Embryonic facial prominence (tissue), 1 donor: Measurements from ENCODE around the gene MAP1LC3B.
"Not testable (repeated sequence)": the region's sequence is repeated elsewhere in the genome, so short reads cannot be mapped to it uniquely, and the experiment has no call there.

Experiments
- DNase-seq: peaks from one replicate; pipeline ENCODE4 v3.0.0-alpha.2; 2016; ENCODE audit errors: extremely low spot score

The MAP1LC3B gene

DNA sequence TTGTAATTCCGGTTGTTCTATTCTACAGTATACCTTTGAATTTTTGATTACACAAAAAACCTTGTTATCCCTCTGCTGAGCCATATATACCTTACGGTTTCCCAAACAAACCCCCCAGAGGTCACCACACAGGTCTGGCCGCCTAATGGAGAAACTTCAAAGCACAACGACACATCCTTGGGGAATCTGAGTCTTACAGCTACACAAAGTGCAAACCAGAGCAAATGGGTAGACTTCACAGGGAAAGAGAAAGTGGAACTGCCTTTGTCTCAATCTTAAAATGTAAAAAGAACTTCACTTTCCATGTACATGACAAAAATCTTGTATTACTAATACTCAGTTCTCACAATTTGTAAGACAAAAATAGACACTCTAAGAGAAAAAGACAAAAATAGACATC, 11.3 kb upstream of the MAP1LC3B start:
- no peak for DNase-seq

DNA sequence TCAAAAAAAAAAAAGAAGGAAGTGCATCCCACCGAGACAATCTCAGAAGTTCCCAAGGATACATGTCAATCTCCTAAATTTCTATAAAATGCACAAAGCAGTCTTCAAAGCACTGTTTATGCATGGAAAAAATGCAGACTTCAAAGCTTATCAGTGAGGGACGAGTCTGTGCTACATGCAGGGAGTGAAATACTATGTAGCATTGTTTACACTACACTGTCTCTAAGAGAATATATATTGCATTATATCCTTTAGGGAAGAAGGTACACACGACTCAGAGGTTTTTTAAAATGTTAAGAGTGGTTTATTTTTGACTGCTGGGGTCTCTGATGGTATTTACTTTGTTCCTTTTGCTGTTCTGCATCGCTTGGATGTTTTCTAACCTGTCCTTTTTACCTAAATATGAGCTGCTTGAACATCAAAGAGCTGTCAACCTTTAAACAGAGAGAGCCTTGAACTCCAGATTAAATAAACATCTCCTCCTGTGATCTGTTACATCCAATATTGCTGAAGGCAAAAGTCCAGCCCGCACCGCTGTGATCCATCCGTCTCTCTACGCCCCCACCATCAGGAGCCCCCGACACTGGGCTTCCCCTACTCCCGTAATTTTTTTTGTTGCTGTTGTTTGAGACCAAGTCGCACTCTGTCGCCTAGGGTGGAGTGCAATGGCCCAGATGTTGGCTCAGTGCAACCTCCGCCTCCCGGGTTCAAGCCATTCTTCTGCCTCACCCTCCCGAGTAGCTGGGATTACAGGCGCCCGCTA, 9.9 kb upstream of the MAP1LC3B start:
- no peak for DNase-seq

DNA sequence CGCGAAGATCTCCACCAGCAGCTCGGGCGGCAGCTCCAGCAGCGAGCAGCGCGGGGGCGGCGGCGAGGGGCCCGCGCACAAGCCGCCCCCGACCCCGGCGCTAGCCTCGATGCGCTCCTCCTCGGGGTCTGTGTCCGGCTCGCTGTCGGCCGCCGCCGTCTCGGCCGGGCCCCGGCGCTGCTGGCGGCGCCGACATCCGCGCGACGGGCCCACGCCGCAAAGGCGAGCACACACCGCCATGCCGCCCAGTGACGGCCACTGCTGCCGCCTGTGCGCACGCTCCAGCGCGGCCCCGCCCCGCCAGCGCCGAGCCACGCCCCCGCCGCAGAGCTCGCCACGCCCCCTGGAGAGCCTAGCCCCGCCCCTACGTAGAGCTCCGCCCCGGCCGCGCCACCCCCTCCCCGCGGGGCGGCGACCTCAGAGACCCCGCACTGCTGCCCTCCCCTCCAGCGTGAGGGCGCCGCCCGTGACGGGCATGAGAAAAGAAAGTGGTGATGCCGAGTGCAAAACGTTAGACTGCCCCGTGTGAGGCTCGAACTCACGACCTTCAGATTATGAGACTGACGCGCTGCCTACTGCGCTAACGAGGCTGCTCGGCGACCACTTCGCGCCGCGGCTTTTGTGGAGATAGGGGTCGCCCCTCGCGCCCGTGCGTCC, 8.5 kb upstream of the MAP1LC3B start, which contains the start of gene FBXO31:
Gene FBXO31 (minus strand): TSS at position 272 of the 657 bp plus-strand sequence. CDS start 32 bp downstream, at position 240.
- peak; percentile 83 for DNase-seq

DNA sequence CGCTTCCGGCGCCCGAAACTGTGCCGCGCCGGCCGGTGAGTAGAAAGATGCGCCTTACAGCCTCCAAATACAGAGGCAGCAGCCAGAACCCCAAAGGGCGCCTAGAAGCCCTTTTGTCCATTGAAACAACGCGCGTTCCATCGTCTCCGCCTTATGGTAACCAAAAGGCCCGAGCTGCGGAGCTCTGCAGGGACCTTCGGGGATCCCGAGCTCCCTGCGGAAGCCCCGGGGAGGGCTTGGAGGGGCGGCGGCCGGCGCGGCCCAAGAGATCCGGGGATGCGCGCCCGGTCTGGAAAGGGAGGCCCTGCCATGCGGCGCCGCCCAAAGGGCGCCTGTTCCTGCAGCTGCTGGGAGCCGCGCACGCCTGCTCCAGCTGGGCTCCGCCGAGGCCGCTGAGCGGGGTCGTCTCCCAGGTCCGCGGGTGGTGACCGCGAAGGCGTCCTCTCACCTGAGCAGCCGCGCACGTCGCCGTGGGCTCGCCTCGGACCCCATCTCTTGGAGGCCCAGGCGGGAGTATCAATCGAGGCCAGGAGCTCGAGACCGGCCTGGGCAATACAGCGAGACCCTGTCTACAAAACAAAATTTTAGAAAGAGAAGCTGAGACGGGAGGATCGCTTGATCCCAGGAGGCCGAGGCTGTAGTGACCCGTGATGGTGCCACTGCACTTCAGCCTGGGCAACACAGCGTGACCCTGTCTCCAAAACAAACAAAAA, 7.8 kb upstream of the MAP1LC3B start:
- no peak for DNase-seq

DNA sequence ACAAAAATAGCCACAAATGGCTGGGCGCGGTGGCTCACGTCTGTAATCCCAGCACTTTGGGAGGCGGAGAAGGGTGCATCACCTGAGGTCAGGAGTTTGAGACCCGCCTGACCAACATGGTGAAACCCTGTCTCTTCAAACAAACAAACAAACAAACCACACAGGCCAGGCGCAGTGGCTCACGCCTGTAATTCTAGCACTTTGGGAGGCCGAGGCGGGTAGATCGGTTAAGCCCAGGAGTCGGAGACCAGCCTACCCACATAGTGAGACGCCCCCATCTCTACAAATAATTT, 7.3 kb upstream of the MAP1LC3B start:
- DNase-seq: not testable (repeated sequence)

DNA sequence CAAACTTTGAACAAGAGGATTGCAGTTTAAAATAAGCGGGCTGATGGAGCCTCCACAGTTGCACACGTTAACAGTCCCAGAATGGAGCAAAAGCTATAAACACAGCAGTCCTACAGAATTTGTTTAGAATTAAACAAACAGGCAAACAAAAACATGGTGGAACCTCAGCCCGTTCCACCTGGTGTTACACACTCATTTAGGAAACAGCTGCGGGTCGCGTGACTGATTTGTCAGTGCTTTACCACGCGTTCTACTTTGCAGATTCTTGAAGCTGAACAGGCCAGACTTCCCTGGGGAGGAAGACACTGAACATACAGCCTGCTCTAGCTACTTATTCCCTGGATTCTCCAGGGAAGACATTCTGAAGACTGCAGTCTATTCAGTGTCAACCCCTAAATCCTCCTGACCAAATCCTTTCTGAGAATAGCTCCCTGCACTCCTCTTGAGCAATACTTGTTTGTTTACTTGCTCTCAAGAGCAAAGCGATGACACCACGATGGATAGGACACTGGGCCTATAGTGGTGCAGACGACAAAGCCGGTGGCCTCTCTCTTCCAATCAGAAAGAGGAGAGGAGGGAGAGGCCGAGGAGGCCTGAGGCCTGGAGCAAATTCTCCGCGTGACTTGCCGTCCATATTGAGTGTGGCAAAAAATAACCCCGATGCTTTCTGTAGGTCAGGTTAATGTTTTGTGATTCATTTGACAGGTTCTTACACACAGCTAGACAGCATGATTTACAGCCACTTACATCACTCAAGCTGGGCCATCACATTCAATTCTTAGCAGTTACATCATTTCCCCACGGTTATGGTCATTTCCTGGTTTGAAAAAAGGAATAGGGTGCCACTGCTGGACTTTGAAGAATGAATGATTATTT, 4.0 kb upstream of the MAP1LC3B start:
- DNase-seq: peak; percentile 86

DNA sequence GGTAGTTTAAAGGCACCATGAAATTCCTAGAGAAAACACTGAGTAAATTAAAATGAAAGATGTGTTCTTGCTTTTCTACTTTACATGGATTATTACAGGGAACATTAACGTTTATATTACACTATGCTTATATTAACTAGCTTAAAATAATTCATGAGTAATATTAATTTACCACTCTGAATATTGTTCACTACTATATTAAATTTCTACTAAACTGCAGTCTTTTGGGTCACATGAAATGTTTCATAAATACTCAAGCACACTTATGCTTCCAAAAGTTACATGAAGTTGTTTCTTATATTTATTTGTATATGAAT, 3.4 kb upstream of the MAP1LC3B start:
- DNase-seq: no peak

DNA sequence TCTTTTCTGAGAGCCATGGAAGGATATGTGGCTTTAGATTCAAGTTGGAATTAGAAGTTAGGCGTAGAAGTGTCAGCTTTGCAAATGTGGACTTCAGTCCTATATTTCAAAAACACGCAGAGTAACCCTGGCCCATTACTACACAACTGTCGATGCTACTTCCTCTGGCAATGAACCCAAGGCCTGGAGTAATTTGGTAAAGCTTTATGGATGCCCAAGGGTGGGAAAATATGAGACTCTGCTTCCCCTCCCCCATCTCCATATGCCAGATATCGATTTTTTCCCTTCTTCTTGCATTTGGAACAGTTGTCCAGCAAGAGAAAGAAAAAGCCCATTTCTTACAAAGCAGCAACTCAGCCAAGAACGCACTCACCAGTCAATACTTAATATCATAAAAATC, 2.9 kb upstream of the MAP1LC3B start:
- DNase-seq: no peak

DNA sequence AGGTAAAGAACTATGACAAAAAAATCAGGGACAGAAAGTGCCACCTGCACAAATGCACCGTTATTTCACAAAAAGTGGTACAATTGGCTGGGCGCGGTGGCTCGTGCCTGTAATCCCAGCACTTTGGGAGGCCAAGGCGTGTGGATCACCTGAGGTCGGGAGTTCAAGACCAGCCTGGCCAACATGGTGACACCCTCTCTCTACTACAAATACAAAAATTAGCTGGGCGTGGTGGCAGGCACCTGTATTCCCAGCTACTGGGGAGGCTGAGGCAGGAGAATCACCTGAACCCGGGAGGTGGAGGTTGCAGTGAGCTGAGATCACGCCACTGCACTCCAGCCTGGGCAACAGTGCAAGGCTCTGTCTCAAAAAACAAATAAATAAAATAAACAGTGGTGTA, 2.2 kb upstream of the MAP1LC3B start:
- not testable (repeated sequence) for DNase-seq

DNA sequence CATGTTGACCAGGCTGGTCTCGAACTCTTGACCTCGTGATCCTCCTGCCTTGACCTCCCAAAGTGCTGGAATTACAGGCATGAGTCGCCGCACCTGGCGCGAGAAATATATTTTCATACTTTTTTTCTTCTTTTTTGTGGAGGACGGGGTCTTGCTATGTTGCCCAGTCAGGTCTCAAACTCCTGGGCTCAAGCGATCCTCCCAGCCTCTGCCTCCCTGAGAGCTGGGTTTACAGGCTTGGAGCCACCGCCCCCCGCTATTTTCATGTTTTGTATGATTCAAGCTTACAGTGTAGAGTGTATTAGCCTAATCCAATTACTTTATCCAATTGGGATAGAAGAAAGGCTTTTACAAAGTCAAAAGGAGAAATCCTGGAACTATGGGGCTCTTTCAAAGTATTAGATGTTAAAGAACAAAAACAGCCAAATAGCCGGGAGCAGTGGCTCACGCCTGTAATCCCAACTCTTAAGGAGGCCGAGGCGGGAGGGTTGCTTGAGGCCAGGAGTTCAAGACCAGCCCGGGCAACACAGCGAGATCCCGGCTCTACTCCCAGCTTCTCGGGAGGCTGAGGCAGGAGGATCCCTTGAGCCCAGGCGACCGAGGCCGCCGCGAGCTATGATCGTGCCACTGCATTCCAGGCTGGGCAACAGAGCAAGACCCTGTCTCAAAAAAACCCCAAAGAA, 1.4 kb upstream of the MAP1LC3B start:
- no peak for DNase-seq

DNA sequence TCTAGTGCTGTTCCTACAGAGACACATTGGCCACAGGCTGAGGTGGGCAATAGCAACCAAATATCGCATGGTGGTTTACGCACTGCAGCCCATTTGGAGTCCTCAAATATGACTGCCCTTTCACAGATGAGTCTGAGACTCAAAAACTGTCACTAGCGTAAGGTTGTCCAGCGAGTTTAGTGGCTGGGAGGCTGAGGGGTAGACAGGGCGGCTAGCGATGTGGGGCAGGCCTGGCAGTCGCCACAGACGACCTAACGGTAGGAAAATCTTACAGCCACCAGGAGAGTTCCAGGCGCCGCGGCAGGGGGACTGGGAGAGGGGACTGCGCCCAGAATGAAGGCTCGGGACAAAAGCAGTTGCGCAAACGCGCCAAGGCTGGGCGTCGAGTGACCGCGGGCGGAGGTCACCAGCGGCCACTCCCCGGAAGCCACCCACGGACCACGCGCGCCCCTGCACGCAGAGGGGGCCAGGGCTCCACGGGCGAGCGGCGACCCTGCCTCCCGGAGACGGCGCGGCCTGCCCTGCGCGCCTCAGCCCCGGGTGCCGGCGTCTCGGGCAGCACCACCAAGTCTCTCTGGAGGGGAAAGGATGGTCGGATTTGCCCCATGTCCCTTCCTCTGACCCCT, 699 bp upstream of the MAP1LC3B start:
- DNase-seq: no peak

DNA sequence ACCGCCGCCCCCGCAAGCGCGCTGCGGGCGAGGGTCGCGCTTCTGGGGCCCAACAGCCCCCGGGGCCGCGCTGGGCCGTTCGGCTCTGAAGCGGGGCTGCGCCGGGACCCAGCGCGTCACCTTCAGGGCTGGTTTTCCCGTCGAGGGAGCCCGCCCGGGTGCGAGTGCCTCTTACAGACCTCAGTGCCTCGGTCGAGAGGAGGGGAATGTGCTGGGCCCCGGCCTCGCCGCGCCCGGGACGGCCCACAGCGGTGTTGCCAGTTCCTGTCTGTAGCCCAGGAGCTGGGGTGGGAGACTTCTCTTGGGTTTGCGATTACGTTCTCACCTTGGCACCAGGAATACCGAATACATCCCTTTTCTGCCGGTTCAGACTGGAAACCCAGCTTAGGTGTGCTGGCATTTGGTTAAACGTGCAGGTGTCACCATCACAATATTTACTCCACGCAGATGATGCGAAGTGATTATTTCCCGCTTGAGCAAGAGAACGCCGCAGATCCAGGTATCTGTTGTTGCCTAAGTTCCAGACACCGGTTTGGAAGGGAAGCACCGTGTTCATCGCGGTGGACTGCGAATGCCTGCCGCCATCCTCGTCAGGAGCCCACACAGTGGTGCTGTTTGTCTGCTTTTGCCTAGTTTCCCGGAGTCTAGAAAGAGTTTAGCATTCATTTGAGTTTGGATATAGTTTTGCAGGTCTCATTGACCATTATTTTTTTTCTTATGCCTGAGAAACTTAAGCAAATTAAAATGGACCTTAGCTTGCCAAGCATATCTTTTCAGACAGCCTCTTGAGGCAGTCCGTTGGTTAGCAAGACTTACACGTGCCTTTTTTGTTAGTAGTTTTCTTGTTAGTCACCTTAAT, 914 bp downstream of the MAP1LC3B start:
- DNase-seq: no peak

DNA sequence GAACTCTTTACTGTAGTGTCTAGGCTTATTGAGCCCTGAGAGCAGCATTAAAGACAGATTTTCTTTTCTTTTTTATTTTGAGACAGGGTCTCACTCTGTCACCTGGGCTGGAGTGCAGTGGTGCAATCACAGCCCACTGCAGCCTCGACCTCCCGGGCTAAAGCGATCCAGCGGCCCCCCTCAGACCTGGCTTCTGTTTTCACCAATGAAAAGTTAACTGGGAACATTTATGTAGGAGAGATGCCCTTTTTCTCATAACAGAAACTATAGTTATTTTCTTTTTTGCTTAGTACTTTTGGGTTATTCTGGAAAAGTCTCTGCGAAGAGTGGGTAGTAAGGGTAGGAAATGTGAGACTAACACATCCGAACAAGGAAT, 1.5 kb downstream of the MAP1LC3B start:
- no peak for DNase-seq

DNA sequence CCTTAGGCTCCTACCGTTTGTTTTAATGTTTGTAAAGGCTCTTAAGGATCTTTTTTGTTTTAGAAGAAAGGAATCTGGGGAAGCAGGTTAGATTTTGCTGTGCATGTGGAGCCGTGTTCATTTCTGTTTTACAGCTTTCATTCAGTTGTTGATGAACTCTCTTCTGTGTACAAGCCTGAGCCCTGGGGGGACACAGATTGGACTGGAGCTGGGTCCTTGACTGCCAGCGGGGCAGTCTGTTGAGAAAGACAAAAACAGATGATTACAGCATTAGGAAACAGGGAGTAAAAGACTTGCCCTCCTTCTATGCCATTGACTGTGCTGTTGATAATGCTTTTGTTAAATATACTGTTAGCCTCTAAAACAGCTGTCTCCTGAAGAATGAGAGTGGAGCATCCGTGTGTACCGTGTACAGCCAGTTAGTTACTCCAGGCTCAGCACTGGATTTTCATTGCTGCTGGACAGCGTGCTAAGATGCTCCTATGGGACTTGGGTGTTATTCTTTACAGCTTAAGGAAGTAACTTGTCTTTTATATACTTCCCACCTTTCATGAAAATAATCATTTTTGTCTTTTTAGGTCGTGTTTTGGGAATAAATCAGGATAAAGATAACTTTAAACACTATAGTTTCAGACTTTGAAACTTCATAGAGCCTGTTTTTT, 3.2 kb downstream of the MAP1LC3B start:
- no peak for DNase-seq

DNA sequence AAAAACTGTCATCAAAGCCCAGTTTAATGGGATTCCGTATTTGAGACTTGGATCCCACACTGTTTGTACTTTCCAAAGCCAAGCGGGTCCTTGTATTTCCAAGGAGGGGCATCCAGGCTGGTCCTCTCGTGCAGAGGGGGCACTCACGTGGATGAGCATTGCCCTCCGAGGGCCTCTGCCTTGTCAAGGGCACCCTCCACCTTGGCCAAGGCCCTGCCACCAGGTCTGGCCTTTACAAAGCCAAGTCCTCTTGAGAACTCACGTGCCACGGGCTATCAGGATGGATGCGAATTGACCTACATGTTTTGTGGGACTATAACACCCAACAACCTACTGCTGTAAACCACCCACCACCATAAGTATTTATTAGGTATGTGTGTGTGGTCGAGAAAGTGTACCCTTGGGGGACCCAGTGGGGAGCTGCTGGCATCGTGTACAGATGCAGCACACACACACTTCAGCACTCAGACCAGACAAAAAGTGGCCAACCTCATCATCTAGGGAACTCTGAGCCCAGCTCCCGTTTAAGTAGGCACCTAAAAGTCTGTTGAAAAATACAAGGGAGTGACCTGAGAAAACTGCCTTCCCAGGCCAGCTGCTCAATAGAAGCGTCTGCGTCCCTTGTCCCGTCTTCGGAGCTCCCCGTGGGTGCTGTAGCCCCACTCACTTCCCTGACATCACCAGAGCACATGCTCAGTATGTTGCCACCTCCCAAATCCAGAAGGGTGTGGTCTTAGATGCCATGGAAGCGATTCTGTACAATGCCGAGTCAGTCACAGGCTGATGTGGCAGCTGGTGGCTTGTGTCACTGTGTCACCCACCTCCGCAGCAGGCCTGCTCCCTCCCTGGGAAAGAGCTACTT, 12.9 kb downstream of the MAP1LC3B start:
- no peak for DNase-seq

DNA sequence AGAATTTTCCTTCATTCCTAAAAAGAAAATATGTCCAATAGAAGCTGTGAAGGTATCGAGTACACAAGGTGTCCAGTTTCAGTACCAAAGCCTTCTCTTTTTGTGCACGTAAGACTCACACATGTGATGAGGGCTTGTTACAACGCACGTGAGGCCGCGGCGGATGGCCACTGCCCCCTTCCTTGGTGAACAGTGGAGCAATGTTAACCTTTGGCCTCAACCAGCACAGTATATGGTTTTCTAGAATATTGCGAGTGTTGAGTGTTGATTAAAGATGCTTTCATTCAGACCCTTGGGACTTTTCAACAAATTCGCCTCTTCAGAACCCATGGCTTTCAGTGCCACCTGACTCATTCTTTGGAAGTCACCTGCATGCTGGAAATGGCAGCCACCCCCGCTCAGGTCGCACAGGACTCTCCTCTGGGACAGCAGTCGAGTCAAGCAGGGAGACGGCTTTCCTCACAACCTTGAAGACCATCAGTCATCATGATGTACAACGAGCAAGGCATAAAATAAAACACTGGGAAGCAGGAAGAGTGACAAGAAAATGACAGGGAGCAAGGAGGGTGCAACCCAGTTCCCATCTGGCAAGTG, 14.5 kb downstream of the MAP1LC3B start:
- DNase-seq: no peak

DNA sequence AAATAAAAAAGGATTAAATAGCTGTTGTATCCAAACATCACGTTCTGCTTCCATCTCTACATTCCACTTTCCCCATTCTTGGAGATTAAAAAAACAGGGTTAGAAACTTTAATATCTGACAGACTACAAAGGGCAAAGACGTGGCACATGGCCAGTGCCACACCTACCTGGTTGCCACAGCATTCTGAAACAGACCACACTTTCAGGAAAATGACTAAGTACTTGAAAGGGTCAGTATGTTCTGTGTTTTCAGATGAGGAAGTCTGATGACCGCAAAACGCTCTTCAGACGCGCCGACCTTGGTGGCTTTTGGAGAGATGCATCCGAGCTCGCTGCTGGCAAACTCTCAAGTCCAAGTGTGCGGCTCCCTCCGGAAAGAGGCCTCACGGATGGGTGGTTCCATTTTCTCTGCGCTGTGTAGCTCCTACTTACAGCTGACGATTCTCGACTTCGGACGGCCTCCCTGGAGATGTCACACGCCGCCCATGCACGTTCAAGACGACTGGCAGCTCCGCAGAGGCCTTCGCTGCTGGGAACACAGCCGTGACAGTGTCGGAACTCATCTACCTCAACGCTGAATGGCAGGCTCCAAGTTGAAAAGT, 15.5 kb downstream of the MAP1LC3B start:
- DNase-seq: no peak

DNA sequence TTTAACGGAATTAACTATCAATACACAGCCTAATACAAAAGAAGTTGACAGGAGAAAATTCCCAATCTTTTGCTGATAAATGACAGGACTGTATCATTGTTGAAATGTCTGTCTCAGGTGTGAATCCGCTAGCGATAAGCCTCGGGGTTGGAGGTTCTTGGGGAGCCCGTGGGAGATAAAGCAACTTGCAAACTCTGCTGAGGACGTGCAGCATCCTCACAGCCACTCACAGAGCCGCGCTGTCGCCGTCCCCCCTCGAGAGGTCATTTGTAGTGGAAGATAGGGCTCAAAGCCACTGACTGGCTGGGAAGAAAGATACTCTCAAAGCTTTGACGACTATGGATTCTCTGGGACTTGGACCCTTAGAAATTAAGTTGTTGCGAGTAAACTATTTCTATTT, 17.0 kb downstream of the MAP1LC3B start:
- DNase-seq: no peak
